B cell (primary cell): ENCODE results near the gene DCT. TPM values are rescaled to one million over a fixed set of nuclear protein-coding genes. Genes with fewer than 3 reads are reported as not detected.

ENCODE experiments used
- ATAC-seq: fragments of 200-7000 bp; cut with Tn5 transposase; one replicate; pipeline ENCODE4 v1.10.0; 2021; ENCODE audit warnings: low read depth, mild to moderate bottlenecking, moderate number of reproducible peaks, moderate library complexity
- CTCF ChIA-PET: fragments of 350-600 bp; sonication (Branson Sonifier 250); formaldehyde crosslinking; loops from one replicate; lab custom pipeline; 2021; ENCODE audit warnings: antibody characterized with exemption, inconsistent platforms; lab: Charles Lee
- POLR2A ChIA-PET: fragments of 350-600 bp; sonication (Branson Sonifier 250); formaldehyde crosslinking; loops from one replicate; lab custom pipeline; 2021; ENCODE audit warnings: antibody characterized with exemption; lab: Charles Lee
- DNase-seq: peaks from one replicate; pipeline ENCODE4 v3.0.0; 2013
- H2AFZ ChIP-seq: 2 replicates; pipeline ENCODE4 v1.6.1; 2012; ENCODE audit warnings: mild to moderate bottlenecking, low read depth, low read length; ENCODE audit not compliant: insufficient read depth, poor library complexity, severe bottlenecking
- H3K27ac ChIP-seq, 2 donors: 1 replicate in 1 of 2; 2 replicates in 1 of 2; pipeline ENCODE4 v1.5.1; 2012 to 2013; ENCODE audit warnings: low read length in 2 of 2, mild to moderate bottlenecking in 2 of 2, moderate library complexity in 1 of 2
- H3K27me3 ChIP-seq, 4 experiments: fragments of 200-600 bp in 1 of 4; sonication (generic) in 1 of 4; replicated peaks in 1 of 4; 1 replicate in 2 of 4; 2 replicates in 2 of 4; pipeline versions ENCODE4 v1.6.1 to v1.7.0; 2013 to 2016; ENCODE audit warnings: low read length in 3 of 4, mild to moderate bottlenecking in 2 of 4, mixed read lengths in 1 of 4, moderate library complexity in 1 of 4; ENCODE audit not compliant: insufficient read depth in 4 of 4, control insufficient read depth in 3 of 4; ENCODE audit errors: control extremely low read depth in 1 of 4
- H3K36me3 ChIP-seq, 2 experiments: replicated peaks in 1 of 2; 1 replicate in 1 of 2; 2 replicates in 1 of 2; pipeline versions ENCODE4 v1.6.1 to v1.7.1; 2013; ENCODE audit warnings: low read length in 1 of 2; ENCODE audit not compliant: insufficient read depth in 2 of 2, control insufficient read depth in 1 of 2; ENCODE audit errors: control extremely low read depth in 1 of 2, extremely low read depth in 1 of 2
- H3K4me1 ChIP-seq, 2 donors: fragments of 200-600 bp in 1 of 2; sonication (generic) in 1 of 2; 1 replicate in 1 of 2; 2 replicates in 1 of 2; pipeline versions ENCODE4 v1.5.1 to v1.6.1; 2013 to 2017; ENCODE audit warnings: low read length in 2 of 2; ENCODE audit not compliant: control insufficient read depth in 2 of 2, insufficient read depth in 2 of 2
- H3K4me2 ChIP-seq: replicated peaks from 2 replicates; pipeline ENCODE3; 2012; ENCODE audit warnings: mild to moderate bottlenecking, low read depth, low read length; ENCODE audit not compliant: poor library complexity, severe bottlenecking
- H3K4me3 ChIP-seq, 5 experiments: fragments of 200-600 bp in 1 of 5; sonication (generic) in 1 of 5; 1 replicate in 3 of 5; 2 replicates in 2 of 5; pipeline versions ENCODE4 v1.5.1 to v1.7.0; 2011 to 2016; ENCODE audit warnings: low read length in 4 of 5, mild to moderate bottlenecking in 4 of 5, low read depth in 2 of 5, control low read depth in 1 of 5, moderate library complexity in 1 of 5; ENCODE audit not compliant: insufficient read depth in 1 of 5; ENCODE audit errors: control extremely low read depth in 1 of 5, extremely low read depth in 1 of 5
- H3K79me2 ChIP-seq: fragments of 200-600 bp; sonication (generic); one replicate; pipeline ENCODE4 v1.6.0; 2016; ENCODE audit warnings: low read length; ENCODE audit not compliant: control insufficient read depth, insufficient read depth
- H3K9ac ChIP-seq: fragments of 200-600 bp; sonication (generic); 2 replicates; pipeline ENCODE4 v1.6.1; 2017; ENCODE audit warnings: mild to moderate bottlenecking, low read length, moderate library complexity
- H3K9me3 ChIP-seq, 3 donors: one replicate each; pipeline versions ENCODE4 v1.6.1 to v1.7.1; 2013; ENCODE audit warnings: low read length in 2 of 3; ENCODE audit not compliant: control insufficient read depth in 2 of 3, insufficient read depth in 1 of 3; ENCODE audit errors: control extremely low read depth in 1 of 3
- H4K20me1 ChIP-seq: 2 replicates; pipeline ENCODE4 v1.6.0; 2012; ENCODE audit warnings: mild to moderate bottlenecking, low read length; ENCODE audit not compliant: insufficient read depth, control insufficient read depth, poor library complexity, severe bottlenecking
- H3K27ac Mint-ChIP-seq: one replicate; pipeline ENCODE4 v1.8.0; 2021; ENCODE audit warnings: mixed read lengths
- H3K27me3 Mint-ChIP-seq: one replicate; pipeline ENCODE4 v1.8.0; 2021; ENCODE audit warnings: mixed read lengths
- H3K4me1 Mint-ChIP-seq: one replicate; pipeline ENCODE4 v1.8.0; 2021; ENCODE audit warnings: mixed read lengths
- H3K4me3 Mint-ChIP-seq: one replicate; pipeline ENCODE4 v1.8.0; 2021; ENCODE audit warnings: mixed read lengths
- H3K9me3 Mint-ChIP-seq: one replicate; pipeline ENCODE4 v1.8.0; 2022; ENCODE audit warnings: mixed read lengths; ENCODE audit not compliant: insufficient read depth
- EZH2 ChIP-seq: IDR thresholded peaks from 2 replicates; pipeline ENCODE4 v1.6.1; 2012; ENCODE audit warnings: borderline replicate concordance, low read depth, mild to moderate bottlenecking, moderate library complexity, low read length; ENCODE audit not compliant: insufficient read depth, poor library complexity, severe bottlenecking
- WGBS: methylation state at CpG from one replicate; pipeline ENCODE4 v1.1.5; 2013; ENCODE audit warnings: missing lambda C conversion rate; ENCODE audit not compliant: insufficient coverage; 5-methylcytosine and 5-hydroxymethylcytosine counted together
- intact Hi-C: fragments of 100-400 bp; cut with micrococcal nuclease; formaldehyde crosslinking; loops from one replicate; pipeline ENCODE4 v1.10.0; 2022
- polyA plus RNA-seq: library from polyadenylated mRNA; depleted of rRNA; stranded (reverse); fragments of >200 nt; gene quantifications from 2 replicates; pipeline ENCODE4 v1.2.3, GENCODE V29; 2012
- total RNA-seq, 2 donors: library from RNA; stranded (reverse); fragments of 120-200 nt in 1 of 2; gene quantifications; 1 replicate in 1 of 2; 2 replicates in 1 of 2; pipeline versions ENCODE4 v1.2.3 to v1.2.4, GENCODE V29; 2013 to 2022
- TF ChIP-seq, protein P1 (sequence below): fragments of 200-600 bp; IDR thresholded peaks from one replicate; pipeline ENCODE4 v1.8.0; 2022; ENCODE audit warnings: antibody characterized with exemption, mild to moderate bottlenecking

DCT gene
- total and polyA plus RNA-seq, 2 donors (not counting 1 experiment from before 2014, with no cell fraction given), result 0.10 to 0.18 TPM

GRCh38 chr13:94495806-94496205 is 16.3 kb upstream of the DCT start:
- no peak for ATAC-seq
- Histone ChIP-seq H3K27me3 (no peaks in the 10 kb centered on the region), H3K36me3 (no peaks in the 10 kb centered on the region), H2AFZ (no peak overlapping the region), H3K79me2 (no peaks in the 10 kb centered on the region), H3K9ac (no peak overlapping the region), H3K4me3 (no peak overlapping the region), H3K4me1 (no peaks in the 10 kb centered on the region), H3K4me2 (no peak overlapping the region), H3K9me3 (peaks cover 0 to 4% (median 3%) of the 10 kb centered on the region in 3 donors), H3K27ac (no peak overlapping the region), H4K20me1 (no peaks in the 10 kb centered on the region)
- TF ChIP-seq EZH2, result no peak
- TF ChIP-seq, protein P1, sequence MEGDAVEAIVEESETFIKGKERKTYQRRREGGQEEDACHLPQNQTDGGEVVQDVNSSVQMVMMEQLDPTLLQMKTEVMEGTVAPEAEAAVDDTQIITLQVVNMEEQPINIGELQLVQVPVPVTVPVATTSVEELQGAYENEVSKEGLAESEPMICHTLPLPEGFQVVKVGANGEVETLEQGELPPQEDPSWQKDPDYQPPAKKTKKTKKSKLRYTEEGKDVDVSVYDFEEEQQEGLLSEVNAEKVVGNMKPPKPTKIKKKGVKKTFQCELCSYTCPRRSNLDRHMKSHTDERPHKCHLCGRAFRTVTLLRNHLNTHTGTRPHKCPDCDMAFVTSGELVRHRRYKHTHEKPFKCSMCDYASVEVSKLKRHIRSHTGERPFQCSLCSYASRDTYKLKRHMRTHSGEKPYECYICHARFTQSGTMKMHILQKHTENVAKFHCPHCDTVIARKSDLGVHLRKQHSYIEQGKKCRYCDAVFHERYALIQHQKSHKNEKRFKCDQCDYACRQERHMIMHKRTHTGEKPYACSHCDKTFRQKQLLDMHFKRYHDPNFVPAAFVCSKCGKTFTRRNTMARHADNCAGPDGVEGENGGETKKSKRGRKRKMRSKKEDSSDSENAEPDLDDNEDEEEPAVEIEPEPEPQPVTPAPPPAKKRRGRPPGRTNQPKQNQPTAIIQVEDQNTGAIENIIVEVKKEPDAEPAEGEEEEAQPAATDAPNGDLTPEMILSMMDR, result no peak
- Mint-ChIP-seq H3K27me3 (peaks cover 6% of the 10 kb centered on the region), H3K4me3 (no peak overlapping the region), H3K9me3 (peaks cover 5% of the 10 kb centered on the region), H3K27ac (no peak overlapping the region), H3K4me1 (no peaks in the 10 kb centered on the region)
- CTCF ChIA-PET, result no interaction called here
- intact Hi-C loops, result no loop called here
- no peak for DNase-seq
- WGBS, result 100% methylated on average over 3 of the region's 3 CpGs
- POLR2A ChIA-PET, result no interaction called here

DNA sequence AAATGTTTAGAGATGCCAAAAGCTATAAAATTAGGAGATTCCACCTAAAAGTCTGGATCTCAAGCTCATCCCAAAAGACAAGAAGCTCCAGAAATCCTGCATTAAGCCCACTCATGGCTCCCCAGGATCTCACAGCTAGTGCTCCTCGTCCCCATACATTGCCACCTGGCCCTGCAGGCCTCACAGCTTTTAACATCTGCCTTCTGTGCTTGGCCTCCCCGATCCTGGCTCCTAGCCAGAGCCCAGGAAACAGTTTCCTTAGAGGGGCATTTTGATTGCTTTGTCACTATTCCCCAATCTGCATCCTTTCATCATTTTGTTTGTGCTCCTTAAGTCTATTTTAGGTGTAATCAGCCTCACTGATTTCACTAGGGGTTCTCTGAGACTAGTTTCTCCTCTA is 14.5 kb upstream of the DCT start:
- CTCF ChIA-PET, result no interaction called here

More for the DNA sequence above, 14.5 kb upstream of the DCT start:
- Mint-ChIP-seq H3K9me3 (peaks cover 5% of the 10 kb centered on the region), H3K4me3 (no peak overlapping the region), H3K27ac (no peak overlapping the region), H3K4me1 (no peaks in the 10 kb centered on the region), H3K27me3 (peaks cover 6% of the 10 kb centered on the region)
- H4K20me1 ChIP-seq, result no peaks in the 10 kb centered on the region
- intact Hi-C loops, result no loop called here
- no peak overlapping the region for H3K4me3 ChIP-seq
- no peak overlapping the region for H3K9ac ChIP-seq
- H3K27me3 ChIP-seq, result no peaks in the 10 kb centered on the region
- POLR2A ChIA-PET, result no interaction called here
- no peaks in the 10 kb centered on the region for H3K4me1 ChIP-seq
- DNase-seq (no peak), ATAC-seq (no peak)
- no peak overlapping the region for H2AFZ ChIP-seq
- WGBS, result 71% methylated on average over 2 of the region's 2 CpGs
- TF ChIP-seq, protein P1, result no peak
- no peak for TF ChIP-seq EZH2
- no peak overlapping the region for H3K27ac ChIP-seq
- H3K9me3 ChIP-seq, result peaks cover 0 to 4% (median 3%) of the 10 kb centered on the region in 3 donors
- no peaks in the 10 kb centered on the region for H3K36me3 ChIP-seq
- H3K79me2 ChIP-seq, result no peaks in the 10 kb centered on the region
- no peak overlapping the region for H3K4me2 ChIP-seq
